Measurements from ENCODE around the gene LTA4H.

LTA4H gene

GRCh38 chr12:95984682-95985081 is 50.7 kb downstream of the LTA4H start:
- no peak for ATAC-seq
- TF ChIP-seq, protein P1, sequence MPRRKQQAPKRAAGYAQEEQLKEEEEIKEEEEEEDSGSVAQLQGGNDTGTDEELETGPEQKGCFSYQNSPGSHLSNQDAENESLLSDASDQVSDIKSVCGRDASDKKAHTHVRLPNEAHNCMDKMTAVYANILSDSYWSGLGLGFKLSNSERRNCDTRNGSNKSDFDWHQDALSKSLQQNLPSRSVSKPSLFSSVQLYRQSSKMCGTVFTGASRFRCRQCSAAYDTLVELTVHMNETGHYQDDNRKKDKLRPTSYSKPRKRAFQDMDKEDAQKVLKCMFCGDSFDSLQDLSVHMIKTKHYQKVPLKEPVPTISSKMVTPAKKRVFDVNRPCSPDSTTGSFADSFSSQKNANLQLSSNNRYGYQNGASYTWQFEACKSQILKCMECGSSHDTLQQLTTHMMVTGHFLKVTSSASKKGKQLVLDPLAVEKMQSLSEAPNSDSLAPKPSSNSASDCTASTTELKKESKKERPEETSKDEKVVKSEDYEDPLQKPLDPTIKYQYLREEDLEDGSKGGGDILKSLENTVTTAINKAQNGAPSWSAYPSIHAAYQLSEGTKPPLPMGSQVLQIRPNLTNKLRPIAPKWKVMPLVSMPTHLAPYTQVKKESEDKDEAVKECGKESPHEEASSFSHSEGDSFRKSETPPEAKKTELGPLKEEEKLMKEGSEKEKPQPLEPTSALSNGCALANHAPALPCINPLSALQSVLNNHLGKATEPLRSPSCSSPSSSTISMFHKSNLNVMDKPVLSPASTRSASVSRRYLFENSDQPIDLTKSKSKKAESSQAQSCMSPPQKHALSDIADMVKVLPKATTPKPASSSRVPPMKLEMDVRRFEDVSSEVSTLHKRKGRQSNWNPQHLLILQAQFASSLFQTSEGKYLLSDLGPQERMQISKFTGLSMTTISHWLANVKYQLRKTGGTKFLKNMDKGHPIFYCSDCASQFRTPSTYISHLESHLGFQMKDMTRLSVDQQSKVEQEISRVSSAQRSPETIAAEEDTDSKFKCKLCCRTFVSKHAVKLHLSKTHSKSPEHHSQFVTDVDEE (CRISPR knock-in tag; IDR thresholded peaks at IDR 0.05), result no peak
- TF ChIP-seq ESRRG (CRISPR knock-in tag; IDR thresholded peaks at IDR 0.05) (no peak), ZC3H10 (CRISPR knock-in tag; IDR thresholded peaks at IDR 0.05) (no peak), PPARA (CRISPR knock-in tag; IDR thresholded peaks at IDR 0.05; ENCODE audit: borderline replicate concordance) (no peak), RARB (CRISPR knock-in tag; IDR thresholded peaks at IDR 0.05) (no peak), GLIS3 (CRISPR knock-in tag; IDR thresholded peaks at IDR 0.05) (no peak), TCF4 (CRISPR knock-in tag; IDR thresholded peaks at IDR 0.05; ENCODE audit: borderline replicate concordance) (no peak), ZFP3 (CRISPR knock-in tag; IDR thresholded peaks at IDR 0.05) (no peak), ZNF70 (CRISPR knock-in tag; IDR thresholded peaks at IDR 0.05) (no peak), ZFP30 (CRISPR knock-in tag; IDR thresholded peaks at IDR 0.05) (no peak), ZNF565 (CRISPR knock-in tag; conservative IDR thresholded peaks at IDR 0.05; ENCODE audit: low read depth) (no peak), TOX (CRISPR knock-in tag; IDR thresholded peaks at IDR 0.05; ENCODE audit: borderline replicate concordance) (no peak), CREB5 (CRISPR knock-in tag; IDR thresholded peaks at IDR 0.05; ENCODE audit: low read depth) (no peak), BACH2 (CRISPR knock-in tag; IDR thresholded peaks at IDR 0.05; ENCODE audit: borderline replicate concordance) (no peak), ZNF8 (CRISPR knock-in tag; IDR thresholded peaks at IDR 0.05) (no peak), CSDC2 (CRISPR knock-in tag; IDR thresholded peaks at IDR 0.05) (no peak), OSR1 (CRISPR knock-in tag; IDR thresholded peaks at IDR 0.05) (no peak)
- TF ChIP-seq, protein P2, sequence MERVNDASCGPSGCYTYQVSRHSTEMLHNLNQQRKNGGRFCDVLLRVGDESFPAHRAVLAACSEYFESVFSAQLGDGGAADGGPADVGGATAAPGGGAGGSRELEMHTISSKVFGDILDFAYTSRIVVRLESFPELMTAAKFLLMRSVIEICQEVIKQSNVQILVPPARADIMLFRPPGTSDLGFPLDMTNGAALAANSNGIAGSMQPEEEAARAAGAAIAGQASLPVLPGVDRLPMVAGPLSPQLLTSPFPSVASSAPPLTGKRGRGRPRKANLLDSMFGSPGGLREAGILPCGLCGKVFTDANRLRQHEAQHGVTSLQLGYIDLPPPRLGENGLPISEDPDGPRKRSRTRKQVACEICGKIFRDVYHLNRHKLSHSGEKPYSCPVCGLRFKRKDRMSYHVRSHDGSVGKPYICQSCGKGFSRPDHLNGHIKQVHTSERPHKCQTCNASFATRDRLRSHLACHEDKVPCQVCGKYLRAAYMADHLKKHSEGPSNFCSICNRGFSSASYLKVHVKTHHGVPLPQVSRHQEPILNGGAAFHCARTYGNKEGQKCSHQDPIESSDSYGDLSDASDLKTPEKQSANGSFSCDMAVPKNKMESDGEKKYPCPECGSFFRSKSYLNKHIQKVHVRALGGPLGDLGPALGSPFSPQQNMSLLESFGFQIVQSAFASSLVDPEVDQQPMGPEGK (CRISPR knock-in tag; IDR thresholded peaks at IDR 0.05; ENCODE audit: borderline replicate concordance), result no peak
- TF ChIP-seq, protein P3, sequence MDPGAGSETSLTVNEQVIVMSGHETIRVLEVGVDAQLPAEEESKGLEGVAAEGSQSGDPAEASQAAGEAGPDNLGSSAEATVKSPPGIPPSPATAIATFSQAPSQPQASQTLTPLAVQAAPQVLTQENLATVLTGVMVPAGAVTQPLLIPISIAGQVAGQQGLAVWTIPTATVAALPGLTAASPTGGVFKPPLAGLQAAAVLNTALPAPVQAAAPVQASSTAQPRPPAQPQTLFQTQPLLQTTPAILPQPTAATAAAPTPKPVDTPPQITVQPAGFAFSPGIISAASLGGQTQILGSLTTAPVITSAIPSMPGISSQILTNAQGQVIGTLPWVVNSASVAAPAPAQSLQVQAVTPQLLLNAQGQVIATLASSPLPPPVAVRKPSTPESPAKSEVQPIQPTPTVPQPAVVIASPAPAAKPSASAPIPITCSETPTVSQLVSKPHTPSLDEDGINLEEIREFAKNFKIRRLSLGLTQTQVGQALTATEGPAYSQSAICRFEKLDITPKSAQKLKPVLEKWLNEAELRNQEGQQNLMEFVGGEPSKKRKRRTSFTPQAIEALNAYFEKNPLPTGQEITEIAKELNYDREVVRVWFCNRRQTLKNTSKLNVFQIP (CRISPR knock-in tag; IDR thresholded peaks at IDR 0.05; ENCODE audit: borderline replicate concordance, low read depth), result no peak
- TF ChIP-seq, protein P4, sequence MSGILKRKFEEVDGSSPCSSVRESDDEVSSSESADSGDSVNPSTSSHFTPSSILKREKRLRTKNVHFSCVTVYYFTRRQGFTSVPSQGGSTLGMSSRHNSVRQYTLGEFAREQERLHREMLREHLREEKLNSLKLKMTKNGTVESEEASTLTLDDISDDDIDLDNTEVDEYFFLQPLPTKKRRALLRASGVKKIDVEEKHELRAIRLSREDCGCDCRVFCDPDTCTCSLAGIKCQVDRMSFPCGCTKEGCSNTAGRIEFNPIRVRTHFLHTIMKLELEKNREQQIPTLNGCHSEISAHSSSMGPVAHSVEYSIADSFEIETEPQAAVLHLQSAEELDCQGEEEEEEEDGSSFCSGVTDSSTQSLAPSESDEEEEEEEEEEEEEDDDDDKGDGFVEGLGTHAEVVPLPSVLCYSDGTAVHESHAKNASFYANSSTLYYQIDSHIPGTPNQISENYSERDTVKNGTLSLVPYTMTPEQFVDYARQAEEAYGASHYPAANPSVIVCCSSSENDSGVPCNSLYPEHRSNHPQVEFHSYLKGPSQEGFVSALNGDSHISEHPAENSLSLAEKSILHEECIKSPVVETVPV (CRISPR knock-in tag; IDR thresholded peaks at IDR 0.05), result no peak

- TF ChIP-seq ZNF565 (CRISPR knock-in tag; conservative IDR thresholded peaks at IDR 0.05; ENCODE audit: low read depth) (no peak), CREB5 (CRISPR knock-in tag; IDR thresholded peaks at IDR 0.05; ENCODE audit: low read depth) (no peak), RARB (CRISPR knock-in tag; IDR thresholded peaks at IDR 0.05) (no peak), BACH2 (CRISPR knock-in tag; IDR thresholded peaks at IDR 0.05; ENCODE audit: borderline replicate concordance) (no peak), ZFP30 (CRISPR knock-in tag; IDR thresholded peaks at IDR 0.05) (no peak), TCF4 (CRISPR knock-in tag; IDR thresholded peaks at IDR 0.05; ENCODE audit: borderline replicate concordance) (no peak)
- TF ChIP-seq, protein P4 (CRISPR knock-in tag; IDR thresholded peaks at IDR 0.05), result no peak
- ATAC-seq, result no peak
Measured at GRCh38 chr12:95982602-95983001, 52.8 kb downstream of the LTA4H start.
